Stomach (tissue), 4 donors: Measurements from ENCODE around the gene RNFT1.

ENCODE experiments used
- CTCF ChIP-seq, 7 experiments: fragments of 450-650 bp in 4 of 7; fragments of 200-600 bp in 3 of 7; sonication (generic) in 3 of 7; IDR thresholded peaks; one replicate each; pipeline ENCODE4 v1.5.1; 2016 to 2019; ENCODE audit warnings: antibody characterized with exemption in 7 of 7, control low read depth in 2 of 7, mild to moderate bottlenecking in 1 of 7
- EP300 ChIP-seq: sonication (generic); formaldehyde crosslinking; IDR thresholded peaks from one replicate; pipeline ENCODE4 v1.6.1; 2017; ENCODE audit warnings: antibody characterized with exemption
- POLR2A ChIP-seq, 4 donors: fragments of 450-650 bp; IDR thresholded peaks; one replicate each; pipeline ENCODE4 v1.6.1; 2016; ENCODE audit warnings: antibody characterized with exemption in 4 of 4, control low read depth in 2 of 4, mild to moderate bottlenecking in 1 of 4, moderate library complexity in 1 of 4
- POLR2AphosphoS5 ChIP-seq, 3 donors: sonication (generic); formaldehyde crosslinking; IDR thresholded peaks; one replicate each; pipeline ENCODE4 v1.6.1; 2016; ENCODE audit warnings: antibody characterized with exemption in 3 of 3

GRCh38 chr17:59950049-59950448, 14.5 kb downstream of the RNFT1 start:
- TF ChIP-seq CTCF (IDR thresholded peaks at IDR 0.05) (no peak), EP300 (no peak), POLR2A (IDR thresholded peaks at IDR 0.05) (no peak), POLR2AphosphoS5 (IDR thresholded peaks at IDR 0.05) (no peak)
